Activated naive CD4-positive, alpha-beta T cell treated with anti-CD3 and anti-CD28 coated beads, Interleukin-2, amount 10 ng/mL, durations not matched to agents 7 days and 5 days (primary cell): ENCODE results near the gene NPAS3.

Experiments used
- CTCF ChIA-PET: fragments of 350-600 bp; sonication (Branson Sonifier 250); formaldehyde crosslinking; loops from one replicate; lab custom pipeline; 2021; ENCODE audit warnings: antibody characterized with exemption; lab: Charles Lee
- DNase-seq: peaks from one replicate; pipeline ENCODE4 v3.0.0-alpha.2; 2020
- H3K27ac Mint-ChIP-seq: one replicate; pipeline ENCODE4 v1.8.0; 2021; ENCODE audit warnings: mild to moderate bottlenecking, moderate library complexity, mixed read lengths
- H3K27me3 Mint-ChIP-seq: one replicate; pipeline ENCODE4 v1.8.0; 2021; ENCODE audit warnings: mild to moderate bottlenecking, mixed read lengths
- H3K36me3 Mint-ChIP-seq: one replicate; pipeline ENCODE4 v1.8.0; 2021; ENCODE audit warnings: mixed read lengths
- H3K4me1 Mint-ChIP-seq: one replicate; pipeline ENCODE4 v1.8.0; 2021; ENCODE audit warnings: mixed read lengths
- H3K4me3 Mint-ChIP-seq: one replicate; pipeline ENCODE4 v1.8.0; 2021; ENCODE audit warnings: mild to moderate bottlenecking, moderate library complexity, mixed read lengths
- H3K9me3 Mint-ChIP-seq: one replicate; pipeline ENCODE4 v1.8.0; 2021; ENCODE audit warnings: mixed read lengths

Gene NPAS3

GRCh38 chr14:33273978-33274377 is 335.3 kb downstream of the NPAS3 start:
- H3K4me1 Mint-ChIP-seq = no peaks in the 10 kb centered on the region
- no peak overlapping the region for H3K27ac Mint-ChIP-seq
- H3K27me3 Mint-ChIP-seq = no peaks in the 10 kb centered on the region
- H3K9me3 Mint-ChIP-seq = peaks cover 1% of the 10 kb centered on the region
- H3K36me3 Mint-ChIP-seq = no peaks in the 10 kb centered on the region
- CTCF ChIA-PET = no interaction called here
- no peak for DNase-seq
- H3K4me3 Mint-ChIP-seq = no peak overlapping the region

GRCh38 chr14:33275879-33276278 is 337.2 kb downstream of the NPAS3 start:
- Mint-ChIP-seq H3K36me3 (no peaks in the 10 kb centered on the region), H3K4me1 (no peaks in the 10 kb centered on the region), H3K27me3 (no peaks in the 10 kb centered on the region), H3K9me3 (peaks cover 1% of the 10 kb centered on the region), H3K27ac (no peak overlapping the region), H3K4me3 (no peak overlapping the region)
- DNase-seq = no peak
- CTCF ChIA-PET = no interaction called here

GRCh38 chr14:33279865-33280264 is 341.2 kb downstream of the NPAS3 start:
- DNase-seq = no peak
- H3K27ac Mint-ChIP-seq = no peak overlapping the region
- no peak overlapping the region for H3K4me3 Mint-ChIP-seq
- CTCF ChIA-PET = no interaction called here
- peaks cover 4% of the 10 kb centered on the region for H3K9me3 Mint-ChIP-seq
- no peaks in the 10 kb centered on the region for H3K4me1 Mint-ChIP-seq
- no peaks in the 10 kb centered on the region for H3K27me3 Mint-ChIP-seq
- H3K36me3 Mint-ChIP-seq = no peaks in the 10 kb centered on the region

GRCh38 chr14:33280646-33281045 is 342.0 kb downstream of the NPAS3 start:
- peaks cover 4% of the 10 kb centered on the region for H3K9me3 Mint-ChIP-seq
- no peaks in the 10 kb centered on the region for H3K27me3 Mint-ChIP-seq
- no peak overlapping the region for H3K4me3 Mint-ChIP-seq
- CTCF ChIA-PET = no interaction called here
- no peak for DNase-seq
- H3K36me3 Mint-ChIP-seq = no peaks in the 10 kb centered on the region
- no peak overlapping the region for H3K27ac Mint-ChIP-seq
- H3K4me1 Mint-ChIP-seq = no peaks in the 10 kb centered on the region

- H3K4me1 Mint-ChIP-seq = no peaks in the 10 kb centered on the region
- no peak for DNase-seq
- CTCF ChIA-PET = no interaction called here
- H3K36me3 Mint-ChIP-seq = no peaks in the 10 kb centered on the region
- H3K27me3 Mint-ChIP-seq = no peaks in the 10 kb centered on the region
- H3K9me3 Mint-ChIP-seq = peaks cover 4% of the 10 kb centered on the region
- H3K4me3 Mint-ChIP-seq = no peak overlapping the region
- H3K27ac Mint-ChIP-seq = no peak overlapping the region
Measured at GRCh38 chr14:33282331-33283230, 343.9 kb downstream of the NPAS3 start.

GRCh38 chr14:33285902-33286700 is 347.4 kb downstream of the NPAS3 start:
- no peaks in the 10 kb centered on the region for H3K4me1 Mint-ChIP-seq
- peaks cover 4% of the 10 kb centered on the region for H3K9me3 Mint-ChIP-seq
- H3K4me3 Mint-ChIP-seq = no peak overlapping the region
- H3K36me3 Mint-ChIP-seq = no peaks in the 10 kb centered on the region
- DNase-seq = no peak
- no peak overlapping the region for H3K27ac Mint-ChIP-seq
- no peaks in the 10 kb centered on the region for H3K27me3 Mint-ChIP-seq
- CTCF ChIA-PET = no interaction called here

GRCh38 chr14:33287189-33287588 is 348.5 kb downstream of the NPAS3 start:
- no peaks in the 10 kb centered on the region for H3K27me3 Mint-ChIP-seq
- H3K36me3 Mint-ChIP-seq = no peaks in the 10 kb centered on the region
- peaks cover 7% of the 10 kb centered on the region for H3K9me3 Mint-ChIP-seq
- no peaks in the 10 kb centered on the region for H3K4me1 Mint-ChIP-seq
- CTCF ChIA-PET = no interaction called here
- DNase-seq = no peak
- no peak overlapping the region for H3K4me3 Mint-ChIP-seq
- H3K27ac Mint-ChIP-seq = no peak overlapping the region

GRCh38 chr14:33290641-33291040 is 352.0 kb downstream of the NPAS3 start:
- Mint-ChIP-seq H3K27me3 (no peaks in the 10 kb centered on the region), H3K4me1 (no peaks in the 10 kb centered on the region), H3K36me3 (no peaks in the 10 kb centered on the region), H3K4me3 (no peak overlapping the region), H3K9me3 (peaks cover 7% of the 10 kb centered on the region), H3K27ac (no peak overlapping the region)
- CTCF ChIA-PET = no interaction called here
- no peak for DNase-seq

GRCh38 chr14:33291529-33292104 is 352.9 kb downstream of the NPAS3 start:
- no peak for DNase-seq
- Mint-ChIP-seq H3K4me3 (no peak overlapping the region), H3K36me3 (no peaks in the 10 kb centered on the region), H3K9me3 (peaks cover 7% of the 10 kb centered on the region), H3K4me1 (no peaks in the 10 kb centered on the region), H3K27ac (no peak overlapping the region), H3K27me3 (no peaks in the 10 kb centered on the region)
- CTCF ChIA-PET = no interaction called here

GRCh38 chr14:33294419-33294818 is 355.7 kb downstream of the NPAS3 start:
- CTCF ChIA-PET = interaction anchor here (0.5 kb wide), 1 partner anchor 1557 kb away, joined by 3 read pairs; no protein-coding TSS in a partner anchor
- no peak overlapping the region for H3K27ac Mint-ChIP-seq
- H3K36me3 Mint-ChIP-seq = no peaks in the 10 kb centered on the region
- peaks cover 9% of the 10 kb centered on the region for H3K9me3 Mint-ChIP-seq
- no peak overlapping the region for H3K4me3 Mint-ChIP-seq
- no peak for DNase-seq
- no peaks in the 10 kb centered on the region for H3K27me3 Mint-ChIP-seq
- no peaks in the 10 kb centered on the region for H3K4me1 Mint-ChIP-seq

GRCh38 chr14:33297565-33297964 is 358.9 kb downstream of the NPAS3 start:
- no peak for DNase-seq
- Mint-ChIP-seq H3K27ac (no peak overlapping the region), H3K36me3 (no peaks in the 10 kb centered on the region), H3K27me3 (no peaks in the 10 kb centered on the region), H3K4me1 (no peaks in the 10 kb centered on the region), H3K4me3 (no peak overlapping the region), H3K9me3 (peaks cover 4% of the 10 kb centered on the region)
- CTCF ChIA-PET = no interaction called here

GRCh38 chr14:33307691-33308251 is 369.1 kb downstream of the NPAS3 start:
- H3K4me1 Mint-ChIP-seq = no peaks in the 10 kb centered on the region
- no peak overlapping the region for H3K27ac Mint-ChIP-seq
- no peak overlapping the region for H3K4me3 Mint-ChIP-seq
- H3K36me3 Mint-ChIP-seq = no peaks in the 10 kb centered on the region
- H3K9me3 Mint-ChIP-seq = no peaks in the 10 kb centered on the region
- DNase-seq = no peak
- CTCF ChIA-PET = no interaction called here
- no peaks in the 10 kb centered on the region for H3K27me3 Mint-ChIP-seq

GRCh38 chr14:33309106-33309505 is 370.4 kb downstream of the NPAS3 start:
- H3K27ac Mint-ChIP-seq = no peak overlapping the region
- H3K36me3 Mint-ChIP-seq = no peaks in the 10 kb centered on the region
- CTCF ChIA-PET = no interaction called here
- no peaks in the 10 kb centered on the region for H3K4me1 Mint-ChIP-seq
- no peaks in the 10 kb centered on the region for H3K27me3 Mint-ChIP-seq
- H3K4me3 Mint-ChIP-seq = no peak overlapping the region
- no peak for DNase-seq
- no peaks in the 10 kb centered on the region for H3K9me3 Mint-ChIP-seq

- Mint-ChIP-seq H3K36me3 (no peaks in the 10 kb centered on the region), H3K4me1 (no peaks in the 10 kb centered on the region), H3K9me3 (no peaks in the 10 kb centered on the region), H3K27me3 (no peaks in the 10 kb centered on the region), H3K4me3 (no peak overlapping the region), H3K27ac (no peak overlapping the region)
- DNase-seq = no peak
- CTCF ChIA-PET = no interaction called here
Measured at GRCh38 chr14:33315217-33315616, 376.5 kb downstream of the NPAS3 start.
